ENCODE measurements around the gene SSH2.

- TF ChIP-seq CTCF (IDR thresholded peaks at IDR 0.05): no peak
- TF ChIP-seq POLR2A (IDR thresholded peaks at IDR 0.05): no peak
- no peak for TF ChIP-seq POLR2AphosphoS5 (IDR thresholded peaks at IDR 0.05; ENCODE audit: insufficient read depth in 1 of 2, low read depth in 1 of 2)
Observed at GRCh38 chr17:29744121-29744520, 185.9 kb downstream of the SSH2 start.
